BE2C (cell line): Measurements from ENCODE around the gene ST7L.

Experiments used
- DNase-seq: peaks from one replicate; pipeline ENCODE4 v3.0.0-alpha.2; 2020
- H3K27me3 ChIP-seq: fragments of 250-450 bp; sonication (Bioruptor Pico); 2 replicates; pipeline ENCODE4 v1.5.1; 2020; ENCODE audit warnings: mild to moderate bottlenecking
- H3K36me3 ChIP-seq: fragments of 250-450 bp; sonication (Bioruptor Pico); 2 replicates; pipeline ENCODE4 v1.5.1; 2020; ENCODE audit warnings: mild to moderate bottlenecking
- H3K4me1 ChIP-seq: fragments of 250-450 bp; sonication (Bioruptor Pico); 2 replicates; pipeline ENCODE4 v1.5.1; 2020
- H3K4me3 ChIP-seq: 2 replicates; pipeline ENCODE4 v1.5.1; 2011; ENCODE audit warnings: low read depth, low read length
- H3K9me3 ChIP-seq: fragments of 250-450 bp; sonication (Bioruptor Pico); 2 replicates; pipeline ENCODE4 v1.5.1; 2020
- TF ChIP-seq, protein P1 (sequence below): IDR thresholded peaks from 2 replicates; pipeline ENCODE4 v1.5.1; 2012; ENCODE audit warnings: mild to moderate bottlenecking, low read depth, low read length

ST7L gene

DNA sequence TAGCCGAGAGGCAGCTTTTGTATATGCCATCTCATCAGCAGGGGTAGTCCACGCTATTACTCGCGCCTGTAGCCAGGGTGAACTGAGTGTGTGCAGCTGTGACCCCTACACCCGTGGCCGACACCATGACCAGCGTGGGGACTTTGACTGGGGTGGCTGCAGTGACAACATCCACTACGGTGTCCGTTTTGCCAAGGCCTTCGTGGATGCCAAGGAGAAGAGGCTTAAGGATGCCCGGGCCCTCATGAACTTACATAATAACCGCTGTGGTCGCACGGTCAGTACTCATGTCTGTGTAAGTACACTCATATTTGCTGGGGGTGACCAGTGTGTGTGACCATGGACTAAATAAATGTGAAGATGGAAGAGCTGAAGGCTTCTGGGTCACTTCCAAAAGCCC, 102.8 kb downstream of the ST7L start:
- DNase-seq, result no peak
- Histone ChIP-seq H3K27me3 (no peaks in the 10 kb centered on the region), H3K4me3 (no peak overlapping the region), H3K9me3 (no peaks in the 10 kb centered on the region), H3K36me3 (no peaks in the 10 kb centered on the region), H3K4me1 (no peaks in the 10 kb centered on the region)
- TF ChIP-seq, protein P1, sequence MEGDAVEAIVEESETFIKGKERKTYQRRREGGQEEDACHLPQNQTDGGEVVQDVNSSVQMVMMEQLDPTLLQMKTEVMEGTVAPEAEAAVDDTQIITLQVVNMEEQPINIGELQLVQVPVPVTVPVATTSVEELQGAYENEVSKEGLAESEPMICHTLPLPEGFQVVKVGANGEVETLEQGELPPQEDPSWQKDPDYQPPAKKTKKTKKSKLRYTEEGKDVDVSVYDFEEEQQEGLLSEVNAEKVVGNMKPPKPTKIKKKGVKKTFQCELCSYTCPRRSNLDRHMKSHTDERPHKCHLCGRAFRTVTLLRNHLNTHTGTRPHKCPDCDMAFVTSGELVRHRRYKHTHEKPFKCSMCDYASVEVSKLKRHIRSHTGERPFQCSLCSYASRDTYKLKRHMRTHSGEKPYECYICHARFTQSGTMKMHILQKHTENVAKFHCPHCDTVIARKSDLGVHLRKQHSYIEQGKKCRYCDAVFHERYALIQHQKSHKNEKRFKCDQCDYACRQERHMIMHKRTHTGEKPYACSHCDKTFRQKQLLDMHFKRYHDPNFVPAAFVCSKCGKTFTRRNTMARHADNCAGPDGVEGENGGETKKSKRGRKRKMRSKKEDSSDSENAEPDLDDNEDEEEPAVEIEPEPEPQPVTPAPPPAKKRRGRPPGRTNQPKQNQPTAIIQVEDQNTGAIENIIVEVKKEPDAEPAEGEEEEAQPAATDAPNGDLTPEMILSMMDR, result no peak

DNA sequence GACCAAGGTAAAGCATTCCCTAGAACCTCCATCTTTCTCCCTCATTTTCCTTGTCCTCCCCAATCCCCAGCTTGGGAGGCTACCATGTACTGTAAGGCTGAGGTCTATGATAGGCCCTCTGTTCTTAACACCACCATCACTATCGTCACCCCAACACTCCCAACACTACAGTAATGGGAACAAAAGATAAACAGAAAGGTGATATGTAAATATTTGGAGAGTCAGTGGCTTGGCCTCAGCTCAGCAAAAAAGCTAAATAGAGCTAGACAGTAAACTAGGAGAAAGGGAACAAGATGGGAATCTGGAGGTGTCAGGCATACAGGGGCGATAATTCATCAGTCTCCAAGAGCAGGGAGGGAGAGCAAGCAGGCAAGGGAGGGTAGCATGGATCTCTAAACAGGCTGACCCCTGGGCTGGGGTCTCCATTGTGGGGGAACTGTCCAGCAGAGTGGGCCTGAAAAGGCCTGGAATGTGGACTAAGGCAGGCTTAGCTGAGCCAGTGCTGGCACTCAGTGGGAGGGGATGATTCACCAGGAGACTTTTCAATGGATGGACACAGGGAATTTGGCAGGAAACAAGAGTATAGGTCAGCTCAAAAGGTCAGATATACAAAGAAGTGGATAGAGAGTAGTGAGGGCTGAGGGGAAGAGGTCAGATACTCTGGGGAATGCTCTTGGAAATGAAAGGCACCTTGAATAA, 103.5 kb downstream of the ST7L start:
- no peaks in the 10 kb centered on the region for H3K27me3 ChIP-seq
- TF ChIP-seq, protein P1, result no peak
- no peaks in the 10 kb centered on the region for H3K4me1 ChIP-seq
- no peak for DNase-seq
- no peaks in the 10 kb centered on the region for H3K9me3 ChIP-seq
- no peaks in the 10 kb centered on the region for H3K36me3 ChIP-seq
- no peak overlapping the region for H3K4me3 ChIP-seq

DNA sequence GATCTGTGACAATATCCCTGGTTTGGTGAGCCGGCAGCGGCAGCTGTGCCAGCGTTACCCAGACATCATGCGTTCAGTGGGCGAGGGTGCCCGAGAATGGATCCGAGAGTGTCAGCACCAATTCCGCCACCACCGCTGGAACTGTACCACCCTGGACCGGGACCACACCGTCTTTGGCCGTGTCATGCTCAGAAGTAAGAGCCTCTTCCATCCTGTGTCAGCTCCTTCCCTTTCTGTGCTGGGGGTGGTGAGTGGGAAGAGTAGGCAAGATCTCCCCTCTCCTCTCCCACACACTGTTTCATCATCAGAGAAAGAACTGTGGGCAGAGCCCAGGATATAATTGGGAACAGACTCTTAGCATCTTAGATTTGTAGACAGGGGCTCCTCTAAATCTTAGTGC, 104.0 kb downstream of the ST7L start:
- no peaks in the 10 kb centered on the region for H3K9me3 ChIP-seq
- TF ChIP-seq, protein P1, result no peak
- peaks cover 4% of the 10 kb centered on the region for H3K27me3 ChIP-seq
- H3K36me3 ChIP-seq, result no peaks in the 10 kb centered on the region
- H3K4me3 ChIP-seq, result no peak overlapping the region
- no peak for DNase-seq
- H3K4me1 ChIP-seq, result no peaks in the 10 kb centered on the region

DNA sequence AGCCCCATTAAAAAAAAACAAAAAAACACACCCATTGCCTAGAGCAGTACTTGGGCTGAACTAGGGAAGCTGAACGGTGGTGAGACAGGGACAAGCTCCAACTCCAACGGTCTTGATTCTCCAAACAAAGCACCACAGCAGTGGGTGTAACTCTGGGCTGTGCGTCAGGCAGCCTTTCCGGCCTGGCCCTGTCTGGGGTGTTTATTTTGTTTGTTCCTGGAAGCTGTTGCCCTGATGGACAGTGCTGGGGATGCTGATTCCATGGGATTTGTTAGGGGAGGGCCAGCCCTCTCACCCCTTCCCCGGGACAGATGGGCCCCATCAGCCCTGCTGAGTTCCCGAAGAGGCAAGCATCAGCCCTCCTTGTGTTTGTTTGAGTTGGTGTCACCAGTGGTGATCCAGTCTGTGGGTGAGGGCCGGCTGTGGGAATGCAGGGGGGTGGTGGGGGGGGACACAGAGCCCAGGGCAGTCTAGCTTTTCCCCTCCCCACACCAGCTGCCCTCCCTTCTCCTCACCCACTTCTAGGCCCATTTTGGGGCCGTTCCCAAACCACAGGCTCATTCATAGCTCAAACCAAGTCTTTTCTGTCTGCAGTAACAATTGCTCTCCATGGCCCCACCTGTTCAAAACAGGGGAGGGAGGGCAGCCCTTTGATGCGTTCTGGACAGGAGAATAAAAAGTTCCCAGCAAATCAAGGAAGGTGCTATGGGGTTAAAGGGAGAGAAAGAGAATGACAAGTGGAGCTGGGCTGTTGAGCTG, 105.7 kb downstream of the ST7L start:
- Histone ChIP-seq H3K36me3 (no peaks in the 10 kb centered on the region), H3K4me1 (no peaks in the 10 kb centered on the region), H3K9me3 (no peaks in the 10 kb centered on the region), H3K4me3 (no peak overlapping the region), H3K27me3 (peaks cover 20% of the 10 kb centered on the region)
- TF ChIP-seq, protein P1, result no peak
- no peak for DNase-seq

DNA sequence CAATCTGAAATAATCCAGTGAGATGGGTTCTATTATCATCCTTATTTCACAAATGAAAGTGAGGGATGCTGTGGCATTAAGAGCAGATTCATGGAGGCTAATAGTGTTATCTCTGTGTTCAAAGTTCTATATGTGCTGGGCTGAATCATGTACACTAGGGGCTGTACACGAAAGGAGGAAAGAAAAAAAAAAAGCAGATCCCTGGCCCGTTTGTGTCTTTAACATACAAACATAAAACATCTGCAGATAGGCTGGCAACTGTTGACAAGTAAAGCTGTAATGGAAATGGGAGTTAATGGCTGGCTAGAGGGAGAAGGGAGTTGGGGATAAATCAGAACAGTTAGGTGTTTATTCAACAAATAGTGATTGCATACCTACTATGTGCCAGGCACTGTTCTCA, 107.0 kb downstream of the ST7L start:
- Histone ChIP-seq H3K36me3 (no peaks in the 10 kb centered on the region), H3K4me1 (no peaks in the 10 kb centered on the region), H3K4me3 (no peak overlapping the region), H3K27me3 (peaks cover 32% of the 10 kb centered on the region), H3K9me3 (no peaks in the 10 kb centered on the region)
- TF ChIP-seq, protein P1, result no peak
- no peak for DNase-seq

DNA sequence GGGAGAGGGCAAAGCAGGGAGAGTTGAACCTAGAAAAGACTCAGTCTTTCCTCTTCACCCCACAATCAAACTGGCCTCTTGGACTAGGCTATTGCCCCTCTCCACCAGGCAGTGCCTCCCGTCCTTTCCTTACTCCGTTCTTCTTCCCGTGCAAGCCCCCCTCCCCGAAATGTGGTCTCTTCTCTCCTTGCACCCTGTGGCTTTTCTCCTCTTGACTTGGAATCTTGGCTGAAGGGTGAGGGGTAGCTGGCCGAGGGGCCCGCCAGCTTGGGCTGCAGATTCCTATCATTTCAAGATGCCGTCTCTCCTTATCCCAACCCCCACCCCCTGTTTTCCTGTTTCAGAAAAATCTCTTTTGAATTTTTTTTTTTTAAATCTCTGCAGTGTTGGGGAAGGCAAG, 108.6 kb downstream of the ST7L start:
- H3K4me1 ChIP-seq, result no peaks in the 10 kb centered on the region
- TF ChIP-seq, protein P1, result no peak
- H3K9me3 ChIP-seq, result no peaks in the 10 kb centered on the region
- no peak overlapping the region for H3K4me3 ChIP-seq
- H3K27me3 ChIP-seq, result peaks cover 32% of the 10 kb centered on the region
- no peaks in the 10 kb centered on the region for H3K36me3 ChIP-seq
- DNase-seq, result no peak
